Esophagus muscularis mucosa (tissue), 4 donors: ENCODE measurements around the gene GRPR. TPM values are rescaled to one million over a fixed set of nuclear protein-coding genes. Genes with fewer than 3 reads are reported as not detected.

Experiments used
- DNase-seq: peaks from one replicate; pipeline ENCODE4 v3.0.0-alpha.2; 2017; ENCODE audit errors: extremely low spot score
- H3K27ac ChIP-seq, 4 donors: fragments of 200-600 bp; sonication (generic); replicated peaks in 1 of 4; 1 replicate in 3 of 4; 2 replicates in 1 of 4; pipeline ENCODE4 v1.5.1; 2016 to 2019; ENCODE audit warnings: mild to moderate bottlenecking in 1 of 4
- H3K27me3 ChIP-seq, 4 donors: fragments of 200-600 bp; sonication (generic); one replicate each; pipeline versions ENCODE4 v1.5.1 to v1.6.0; 2016 to 2019
- H3K36me3 ChIP-seq, 4 donors: fragments of 200-600 bp; sonication (generic); one replicate each; pipeline ENCODE4 v1.5.1; 2016 to 2019
- H3K4me1 ChIP-seq, 4 donors: fragments of 200-600 bp; sonication (generic); one replicate each; pipeline ENCODE4 v1.5.1; 2016 to 2019
- H3K4me3 ChIP-seq, 4 donors: fragments of 200-600 bp; sonication (generic); 1 replicate in 2 of 4; 2 replicates in 2 of 4; pipeline ENCODE4 v1.5.1; 2016 to 2019; ENCODE audit warnings: mild to moderate bottlenecking in 4 of 4, moderate library complexity in 1 of 4
- H3K9me3 ChIP-seq, 4 donors: fragments of 200-600 bp; sonication (generic); 1 replicate in 3 of 4; 2 replicates in 1 of 4; pipeline ENCODE4 v1.5.1; 2016 to 2019
- CTCF ChIP-seq, 3 experiments: fragments of 200-600 bp in 2 of 3; fragments of 450-650 bp in 1 of 3; sonication (generic) in 2 of 3; IDR thresholded peaks; one replicate each; pipeline ENCODE4 v1.5.1; 2017 to 2019; ENCODE audit warnings: antibody characterized with exemption in 3 of 3, mild to moderate bottlenecking in 2 of 3, moderate library complexity in 1 of 3
- EP300 ChIP-seq: sonication (generic); formaldehyde crosslinking; IDR thresholded peaks from one replicate; pipeline ENCODE4 v1.6.1; 2017; ENCODE audit warnings: antibody characterized with exemption
- POLR2A ChIP-seq: fragments of 450-650 bp; IDR thresholded peaks from one replicate; pipeline ENCODE4 v1.6.1; 2017; ENCODE audit warnings: antibody characterized with exemption, moderate library complexity, mild to moderate bottlenecking, low read depth
- POLR2AphosphoS5 ChIP-seq, 2 donors: sonication (generic); formaldehyde crosslinking; IDR thresholded peaks; one replicate each; pipeline ENCODE4 v1.6.1; 2017; ENCODE audit warnings: antibody characterized with exemption in 2 of 2
- WGBS: methylation state at CpG from one replicate; pipeline ENCODE4 v1.1.5; 2018; 5-methylcytosine and 5-hydroxymethylcytosine counted together
- intact Hi-C: fragments of 100-400 bp; cut with DNase I; formaldehyde crosslinking; loops from one replicate; pipeline ENCODE4 v1.15.1; 2023
- total RNA-seq, 4 donors: library from RNA; depleted of rRNA; stranded (reverse); fragments of >200 nt; gene quantifications; one replicate each; pipeline versions ENCODE4 v1.1.0 to v1.2.1, GENCODE V29; 2016

Gene GRPR
- total RNA-seq, 4 donors from 2014 or later = 7.8 to 15.0 (median 12.4) TPM

GRCh38 chrX:16082470-16083085 is 40.8 kb upstream of the GRPR start:
- no peaks in the 10 kb centered on the region for H3K9me3 ChIP-seq
- no peak for TF ChIP-seq EP300
- TF ChIP-seq POLR2AphosphoS5 (IDR thresholded peaks at IDR 0.05) = peak in 1 of 2 donors; percentile 23
- TF ChIP-seq POLR2A = no peak
- 57% methylated on average over 10 of the region's 10 CpGs for WGBS
- no peak overlapping the region for H3K4me3 ChIP-seq
- no peaks in the 10 kb centered on the region for H3K4me1 ChIP-seq
- H3K27me3 ChIP-seq = no peaks in the 10 kb centered on the region
- intact Hi-C loops = no loop called here
- no peaks in the 10 kb centered on the region for H3K36me3 ChIP-seq
- no peak overlapping the region for H3K27ac ChIP-seq
- DNase-seq = no peak

- intact Hi-C loops = no loop called here
- WGBS = 52% methylated on average over 3 of the region's 3 CpGs
- no peaks in the 10 kb centered on the region for H3K9me3 ChIP-seq
- TF ChIP-seq EP300 (no peak), POLR2AphosphoS5 (IDR thresholded peaks at IDR 0.05) (no peak), CTCF (IDR thresholded peaks at IDR 0.05) (no peak), POLR2A (no peak)
- no peak for DNase-seq
- no peaks in the 10 kb centered on the region for H3K27me3 ChIP-seq
- H3K4me3 ChIP-seq = no peak overlapping the region
- H3K36me3 ChIP-seq = no peaks in the 10 kb centered on the region
- no peak overlapping the region for H3K27ac ChIP-seq
- no peaks in the 10 kb centered on the region for H3K4me1 ChIP-seq
Measured at GRCh38 chrX:16087076-16087475, 36.3 kb upstream of the GRPR start.

GRCh38 chrX:16089086-16089485 is 34.3 kb upstream of the GRPR start:
- Histone ChIP-seq H3K4me3 (no peak overlapping the region), H3K36me3 (no peaks in the 10 kb centered on the region), H3K27me3 (no peaks in the 10 kb centered on the region), H3K27ac (no peak overlapping the region), H3K4me1 (no peaks in the 10 kb centered on the region), H3K9me3 (no peaks in the 10 kb centered on the region)
- TF ChIP-seq POLR2AphosphoS5 (IDR thresholded peaks at IDR 0.05) = no peak
- no peak for TF ChIP-seq POLR2A
- no peak for TF ChIP-seq CTCF (IDR thresholded peaks at IDR 0.05)
- no peak for TF ChIP-seq EP300
- intact Hi-C loops = no loop called here
- no peak for DNase-seq

GRCh38 chrX:16096141-16096540 is 27.2 kb upstream of the GRPR start:
- WGBS = 73% methylated on average over 3 of the region's 3 CpGs
- no peaks in the 10 kb centered on the region for H3K4me1 ChIP-seq
- DNase-seq = no peak
- H3K4me3 ChIP-seq = no peak overlapping the region
- no peaks in the 10 kb centered on the region for H3K27me3 ChIP-seq
- peaks cover 0 to 8% (median 0%) of the 10 kb centered on the region in 4 donors for H3K9me3 ChIP-seq
- H3K27ac ChIP-seq = no peak overlapping the region
- intact Hi-C loops = no loop called here
- TF ChIP-seq EP300 = no peak
- no peaks in the 10 kb centered on the region for H3K36me3 ChIP-seq

GRCh38 chrX:16100673-16101072 is 22.7 kb upstream of the GRPR start:
- H3K27me3 ChIP-seq = no peaks in the 10 kb centered on the region
- no peak overlapping the region for H3K4me3 ChIP-seq
- TF ChIP-seq CTCF (IDR thresholded peaks at IDR 0.05) (no peak), POLR2A (no peak), EP300 (no peak), POLR2AphosphoS5 (IDR thresholded peaks at IDR 0.05) (no peak)
- no peaks in the 10 kb centered on the region for H3K4me1 ChIP-seq
- DNase-seq = no peak
- no peaks in the 10 kb centered on the region for H3K9me3 ChIP-seq
- WGBS = 71% methylated on average over 4 of the region's 4 CpGs
- H3K27ac ChIP-seq = no peak overlapping the region
- intact Hi-C loops = no loop called here
- no peaks in the 10 kb centered on the region for H3K36me3 ChIP-seq

- Histone ChIP-seq H3K9me3 (no peaks in the 10 kb centered on the region), H3K36me3 (no peaks in the 10 kb centered on the region), H3K27me3 (no peaks in the 10 kb centered on the region), H3K4me1 (no peaks in the 10 kb centered on the region), H3K4me3 (no peak overlapping the region), H3K27ac (no peak overlapping the region)
- DNase-seq = no peak
- TF ChIP-seq EP300 (no peak), POLR2A (no peak), POLR2AphosphoS5 (IDR thresholded peaks at IDR 0.05) (no peak)
- intact Hi-C loops = no loop called here
- WGBS = 76% methylated on average over 2 of the region's 2 CpGs
Measured at GRCh38 chrX:16101581-16101980, 21.8 kb upstream of the GRPR start.
